GM04504 (cell line): ENCODE data around the gene MGAT1.
A peak's percentile ranks its signal among the peaks of the same experiment; 100 is the strongest.
"Not testable (repeated sequence)": the region's sequence is repeated elsewhere in the genome, so short reads cannot be mapped to it uniquely, and the experiment has no call there.

Experiments
- DNase-seq: peaks from one replicate; pipeline ENCODE4 v3.0.0-alpha.2; 2012; ENCODE audit warnings: low read depth

MGAT1 gene

GRCh38 chr5:180804129-180804618, 1.6 kb upstream of the MGAT1 start:
- no peak for DNase-seq

GRCh38 chr5:180803181-180804128, 849 bp upstream of the MGAT1 start:
- DNase-seq = no peak

GRCh38 chr5:180801596-180802324, 846 bp downstream of the MGAT1 start:
- DNase-seq = no peak

- DNase-seq = peak; percentile 54
These were observed 2.5 kb downstream of the MGAT1 start for GRCh38 chr5:180799902-180800801.

- DNase-seq = no peak
These were observed 3.4 kb downstream of the MGAT1 start for GRCh38 chr5:180799194-180799593.

- no peak for DNase-seq
These were observed 4.4 kb downstream of the MGAT1 start for GRCh38 chr5:180798193-180798592.

GRCh38 chr5:180797256-180798192, 5.1 kb downstream of the MGAT1 start:
- DNase-seq = no peak

GRCh38 chr5:180795771-180796313, 6.8 kb downstream of the MGAT1 start:
- no peak for DNase-seq

- DNase-seq = no peak
These were observed 9.7 kb downstream of the MGAT1 start for GRCh38 chr5:180792965-180793287.

- DNase-seq = no peak
These were observed 10.2 kb downstream of the MGAT1 start for GRCh38 chr5:180792287-180792964.

- no peak for DNase-seq
These were observed 10.9 kb downstream of the MGAT1 start for GRCh38 chr5:180791611-180792213.

- DNase-seq = no peak
These were observed 12.1 kb downstream of the MGAT1 start for GRCh38 chr5:180790524-180790923.

- no peak for DNase-seq
These were observed 12.6 kb downstream of the MGAT1 start for GRCh38 chr5:180790020-180790419.

GRCh38 chr5:180788651-180789410, 13.8 kb downstream of the MGAT1 start:
- not testable (repeated sequence) for DNase-seq

- DNase-seq = no peak
These were observed 14.7 kb downstream of the MGAT1 start for GRCh38 chr5:180787711-180788431.

GRCh38 chr5:180786531-180787398, 15.8 kb downstream of the MGAT1 start:
- DNase-seq = no peak

GRCh38 chr5:180785794-180786221, 16.8 kb downstream of the MGAT1 start:
- peak; percentile 68 for DNase-seq
